ENCODE data around the gene AKAP4. TPM values are rescaled to one million over a fixed set of nuclear protein-coding genes. Genes with fewer than 3 reads are reported as not detected.

The AKAP4 gene
- total RNA-seq, 1 donor from 2014 or later: not detected

GRCh38 chrX:50154429-50154828 is 46.4 kb downstream of the AKAP4 start:
- no peak overlapping the region for H3K4me3 ChIP-seq (ENCODE audit: low read depth, low read length)
- no peak for TF ChIP-seq CTCF (IDR thresholded peaks at IDR 0.05; ENCODE audit: insufficient read depth, low read length, poor library complexity, severe bottlenecking)
- H3K27me3 ChIP-seq (ENCODE audit: control insufficient read depth, insufficient read depth, low read length): no peaks in the 10 kb centered on the region
- no peak for DNase-seq (ENCODE audit: low read depth)
- H3K36me3 ChIP-seq (ENCODE audit: control insufficient read depth, insufficient read depth, low read length): no peaks in the 10 kb centered on the region

- no peak for TF ChIP-seq CTCF (IDR thresholded peaks at IDR 0.05; ENCODE audit: insufficient read depth, low read length, poor library complexity, severe bottlenecking)
- no peak overlapping the region for H3K4me3 ChIP-seq (ENCODE audit: low read depth, low read length)
- H3K27me3 ChIP-seq (ENCODE audit: control insufficient read depth, insufficient read depth, low read length): no peaks in the 10 kb centered on the region
- DNase-seq (ENCODE audit: low read depth): no peak
- H3K36me3 ChIP-seq (ENCODE audit: control insufficient read depth, insufficient read depth, low read length): no peaks in the 10 kb centered on the region
Measured at GRCh38 chrX:50152456-50152855, 48.4 kb downstream of the AKAP4 start.

- DNase-seq (ENCODE audit: low read depth): no peak
- no peaks in the 10 kb centered on the region for H3K36me3 ChIP-seq (ENCODE audit: control insufficient read depth, insufficient read depth, low read length)
- H3K4me3 ChIP-seq (ENCODE audit: low read depth, low read length): no peak overlapping the region
- H3K27me3 ChIP-seq (ENCODE audit: control insufficient read depth, insufficient read depth, low read length): no peaks in the 10 kb centered on the region
- no peak for TF ChIP-seq CTCF (IDR thresholded peaks at IDR 0.05; ENCODE audit: insufficient read depth, low read length, poor library complexity, severe bottlenecking)
Measured at GRCh38 chrX:50147972-50148371, 52.8 kb downstream of the AKAP4 start.

Other genes with a start within 250 kb of the AKAP4 start
- 0.34 and 0.46 TPM in 2 replicates for gene CCNB3, start 3.8 kb upstream of the AKAP4 start, total RNA-seq